ENCODE data around the gene IL7R. TPM values are rescaled to one million over a fixed set of nuclear protein-coding genes. Genes with fewer than 3 reads are reported as not detected.

IL7R gene
- total and polyA plus RNA-seq, 10 of the 15 experiments (the other 5 are each of a cell fraction or from before 2014, with no cell fraction given), result 0.40 to 21.1 (median 0.85) TPM

GRCh38 chr5:35924122-35924949 lies 67.6 kb downstream of the IL7R start:
- no peak for TF ChIP-seq BMI1 (IDR thresholded peaks at IDR 0.05; ENCODE audit: borderline replicate concordance)
- no peak for TF ChIP-seq MEF2B (IDR thresholded peaks at IDR 0.05; ENCODE audit: partially characterized antibody, poor library complexity, severe bottlenecking)
- TF ChIP-seq CHD1 (IDR thresholded peaks at IDR 0.05; ENCODE audit: low read depth, low read length), result no peak
- no peak for TF ChIP-seq BHLHE40 (IDR thresholded peaks at IDR 0.05; ENCODE audit: borderline replicate concordance in 1 of 2, low read depth in 2 of 2, low read length in 1 of 2)
- no peak for TF ChIP-seq TCF3 (IDR thresholded peaks at IDR 0.05; ENCODE audit: borderline replicate concordance, insufficient read depth, low read depth, low read length)
- TF ChIP-seq YY1 (IDR thresholded peaks at IDR 0.05; ENCODE audit: low read depth, low read length), result no peak
- TF ChIP-seq ETV6 (conservative IDR thresholded peaks at IDR 0.05 in 1 of 2, IDR thresholded peaks at IDR 0.05 in 1 of 2; ENCODE audit: borderline replicate concordance in 1 of 2, low read depth in 1 of 2), result no peak
- TF ChIP-seq NFYA (IDR thresholded peaks at IDR 0.05; ENCODE audit: borderline replicate concordance, low read depth, low read length), result no peak
- no peak for TF ChIP-seq MEF2A (IDR thresholded peaks at IDR 0.05; ENCODE audit: insufficient read depth, low read depth, low read length)
- no peak for TF ChIP-seq SREBF2 (IDR thresholded peaks at IDR 0.05; ENCODE audit: low read length)
- TF ChIP-seq, protein P1, sequence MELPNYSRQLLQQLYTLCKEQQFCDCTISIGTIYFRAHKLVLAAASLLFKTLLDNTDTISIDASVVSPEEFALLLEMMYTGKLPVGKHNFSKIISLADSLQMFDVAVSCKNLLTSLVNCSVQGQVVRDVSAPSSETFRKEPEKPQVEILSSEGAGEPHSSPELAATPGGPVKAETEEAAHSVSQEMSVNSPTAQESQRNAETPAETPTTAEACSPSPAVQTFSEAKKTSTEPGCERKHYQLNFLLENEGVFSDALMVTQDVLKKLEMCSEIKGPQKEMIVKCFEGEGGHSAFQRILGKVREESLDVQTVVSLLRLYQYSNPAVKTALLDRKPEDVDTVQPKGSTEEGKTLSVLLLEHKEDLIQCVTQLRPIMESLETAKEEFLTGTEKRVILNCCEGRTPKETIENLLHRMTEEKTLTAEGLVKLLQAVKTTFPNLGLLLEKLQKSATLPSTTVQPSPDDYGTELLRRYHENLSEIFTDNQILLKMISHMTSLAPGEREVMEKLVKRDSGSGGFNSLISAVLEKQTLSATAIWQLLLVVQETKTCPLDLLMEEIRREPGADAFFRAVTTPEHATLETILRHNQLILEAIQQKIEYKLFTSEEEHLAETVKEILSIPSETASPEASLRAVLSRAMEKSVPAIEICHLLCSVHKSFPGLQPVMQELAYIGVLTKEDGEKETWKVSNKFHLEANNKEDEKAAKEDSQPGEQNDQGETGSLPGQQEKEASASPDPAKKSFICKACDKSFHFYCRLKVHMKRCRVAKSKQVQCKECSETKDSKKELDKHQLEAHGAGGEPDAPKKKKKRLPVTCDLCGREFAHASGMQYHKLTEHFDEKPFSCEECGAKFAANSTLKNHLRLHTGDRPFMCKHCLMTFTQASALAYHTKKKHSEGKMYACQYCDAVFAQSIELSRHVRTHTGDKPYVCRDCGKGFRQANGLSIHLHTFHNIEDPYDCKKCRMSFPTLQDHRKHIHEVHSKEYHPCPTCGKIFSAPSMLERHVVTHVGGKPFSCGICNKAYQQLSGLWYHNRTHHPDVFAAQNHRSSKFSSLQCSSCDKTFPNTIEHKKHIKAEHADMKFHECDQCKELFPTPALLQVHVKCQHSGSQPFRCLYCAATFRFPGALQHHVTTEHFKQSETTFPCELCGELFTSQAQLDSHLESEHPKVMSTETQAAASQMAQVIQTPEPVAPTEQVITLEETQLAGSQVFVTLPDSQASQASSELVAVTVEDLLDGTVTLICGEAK (IDR thresholded peaks at IDR 0.05; ENCODE audit: borderline replicate concordance), result no peak
- no peak for TF ChIP-seq IRF4 (IDR thresholded peaks at IDR 0.05; ENCODE audit: low read depth, low read length)
- no peak for TF ChIP-seq HDGF (IDR thresholded peaks at IDR 0.05)
- no peak for TF ChIP-seq JUNB (IDR thresholded peaks at IDR 0.05)
- TF ChIP-seq RAD21 (IDR thresholded peaks at IDR 0.05; ENCODE audit: insufficient read depth, low read depth, low read length), result no peak
- TF ChIP-seq SIN3A (IDR thresholded peaks at IDR 0.05; ENCODE audit: low read depth, low read length), result no peak
- no peak for TF ChIP-seq BCL11A (IDR thresholded peaks at IDR 0.05; ENCODE audit: low read depth, low read length)
- peaks cover 0 to 3% of the 10 kb centered on the region in 2 experiments; a peak in 2 of 4 replicates for H3K27me3 ChIP-seq (replicated peaks in 1 of 2; ENCODE audit: control insufficient read depth in 2 of 2, insufficient read depth in 2 of 2, low read length in 1 of 2)
- no peak overlapping the region for H3K4me2 ChIP-seq (ENCODE audit: control insufficient read depth, insufficient read depth)
- in situ Hi-C loops (cut with MboI) (loop anchor here (5.0 kb wide), 3 partner anchors 147 to 832 kb away; no protein-coding TSS in a partner anchor), intact Hi-C loops (cut with micrococcal nuclease; ENCODE audit: unreplicated experiment) (loop anchor here (2.0 to 10.0 kb wide), 3 partner anchors 72 to 836 kb away; no protein-coding TSS in a partner anchor)
- no peak overlapping the region for H3K4me3 ChIP-seq
- no peak overlapping the region for H3K9ac ChIP-seq (ENCODE audit: control insufficient read depth, insufficient read depth, low read length)
- H3K27ac ChIP-seq (ENCODE audit: control insufficient read depth, insufficient read depth), result no peak overlapping the region
- ATAC-seq (no peak), FAIRE-seq (no peak), DNase-seq (ENCODE audit: low read depth, low spot score) (no peak)
- 58% methylated on average over 10 of the region's 10 CpGs for WGBS (ENCODE audit: insufficient coverage, insufficient replicate concordance, low lambda C conversion rate, missing lambda C conversion rate)
- H4K20me1 ChIP-seq (ENCODE audit: control insufficient read depth, insufficient read depth), result no peaks in the 10 kb centered on the region
- CTCF ChIA-PET, result interaction anchor here (0.6 to 16.3 kb wide), 44 partner anchors 9 to 922 kb away, joined by 3 to 359 read pairs (median 5); partner anchors contain the start of gene PRLR
- RAD21 ChIA-PET (ENCODE audit: unreplicated experiment), result interaction anchor here (0.8 to 5.6 kb wide), 32 partner anchors 17 to 711 kb away, joined by 3 to 128 read pairs (median 5); partner anchors contain the start of genes IL7R, PRLR and SPEF2
- no peaks in the 10 kb centered on the region for H3K79me2 ChIP-seq (ENCODE audit: control insufficient read depth, insufficient read depth, low read length)
- no peaks in the 10 kb centered on the region for H3K36me3 ChIP-seq (ENCODE audit: control insufficient read depth in 2 of 2, insufficient read depth in 2 of 2, low read length in 1 of 2)
- peaks cover 4% of the 10 kb centered on the region; the same call in 1 of the 2 replicates for H3K4me1 ChIP-seq (ENCODE audit: control insufficient read depth, insufficient read depth, low read length)
- POLR2A ChIA-PET, result interaction anchor here (0.5 kb wide), 1 partner anchor 450 kb away, joined by 5 read pairs; no protein-coding TSS in a partner anchor
- SMC1A ChIA-PET (ENCODE audit: uncharacterized antibody, unreplicated experiment), result interaction anchor here (0.7 to 13.1 kb wide), 24 partner anchors 18 to 488 kb away, joined by 3 to 276 read pairs (median 4); no protein-coding TSS in a partner anchor
- no peak overlapping the region; the same call in 1 of the 2 replicates for H2AFZ ChIP-seq (ENCODE audit: control insufficient read depth, low read depth, low read length)
- H3K9me3 ChIP-seq (replicated peaks; ENCODE audit: control insufficient read depth, insufficient read depth, low read length), result peaks cover 4% of the 10 kb centered on the region; the same call in 2 of the 3 replicates
- BruUV-seq (replicated peaks), result no TSS peak

Data from GM12878 (cell line).